Thyroid gland (tissue), 4 donors: ENCODE results near the gene SLC39A8.

Experiments used
- POLR2A ChIP-seq, 2 donors: fragments of 450-650 bp; IDR thresholded peaks; one replicate each; pipeline ENCODE4 v1.6.1; 2017; ENCODE audit warnings: antibody characterized with exemption in 2 of 2, mild to moderate bottlenecking in 2 of 2, moderate library complexity in 1 of 2
- TF ChIP-seq, protein P1 (sequence below), 6 experiments: fragments of 200-600 bp in 3 of 6; fragments of 450-650 bp in 3 of 6; sonication (generic) in 3 of 6; IDR thresholded peaks; one replicate each; pipeline ENCODE4 v1.5.1; 2016 to 2019; ENCODE audit warnings: antibody characterized with exemption in 6 of 6, mild to moderate bottlenecking in 2 of 6, inconsistent platforms in 1 of 6, moderate library complexity in 1 of 6

- TF ChIP-seq, protein P1, sequence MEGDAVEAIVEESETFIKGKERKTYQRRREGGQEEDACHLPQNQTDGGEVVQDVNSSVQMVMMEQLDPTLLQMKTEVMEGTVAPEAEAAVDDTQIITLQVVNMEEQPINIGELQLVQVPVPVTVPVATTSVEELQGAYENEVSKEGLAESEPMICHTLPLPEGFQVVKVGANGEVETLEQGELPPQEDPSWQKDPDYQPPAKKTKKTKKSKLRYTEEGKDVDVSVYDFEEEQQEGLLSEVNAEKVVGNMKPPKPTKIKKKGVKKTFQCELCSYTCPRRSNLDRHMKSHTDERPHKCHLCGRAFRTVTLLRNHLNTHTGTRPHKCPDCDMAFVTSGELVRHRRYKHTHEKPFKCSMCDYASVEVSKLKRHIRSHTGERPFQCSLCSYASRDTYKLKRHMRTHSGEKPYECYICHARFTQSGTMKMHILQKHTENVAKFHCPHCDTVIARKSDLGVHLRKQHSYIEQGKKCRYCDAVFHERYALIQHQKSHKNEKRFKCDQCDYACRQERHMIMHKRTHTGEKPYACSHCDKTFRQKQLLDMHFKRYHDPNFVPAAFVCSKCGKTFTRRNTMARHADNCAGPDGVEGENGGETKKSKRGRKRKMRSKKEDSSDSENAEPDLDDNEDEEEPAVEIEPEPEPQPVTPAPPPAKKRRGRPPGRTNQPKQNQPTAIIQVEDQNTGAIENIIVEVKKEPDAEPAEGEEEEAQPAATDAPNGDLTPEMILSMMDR (IDR thresholded peaks at IDR 0.05), result no peak
- TF ChIP-seq POLR2A (IDR thresholded peaks at IDR 0.05), result no peak
Observed at GRCh38 chr4:102328045-102328444, 17.2 kb downstream of the SLC39A8 start.
